Ovary (tissue), 3 donors: ENCODE results near the gene CASP2.

Experiments
- CTCF ChIP-seq, 3 donors: fragments of 450-650 bp in 2 of 3; fragments of 200-600 bp in 1 of 3; IDR thresholded peaks; one replicate each; pipeline versions ENCODE4 v1.5.1 to v1.8.0; 2016 to 2022; ENCODE audit warnings: antibody characterized with exemption in 3 of 3, mild to moderate bottlenecking in 1 of 3
- EP300 ChIP-seq: sonication (generic); formaldehyde crosslinking; IDR thresholded peaks from one replicate; pipeline ENCODE4 v1.6.1; 2017; ENCODE audit warnings: antibody characterized with exemption
- POLR2A ChIP-seq: fragments of 450-650 bp; IDR thresholded peaks from one replicate; pipeline ENCODE4 v1.6.1; 2017; ENCODE audit warnings: antibody characterized with exemption, mild to moderate bottlenecking, moderate library complexity
- donor health status: DM: no; HTN: no; CAD: no.

GRCh38 chr7:143248761-143249354 lies 39.3 kb upstream of the CASP2 start:
- TF ChIP-seq CTCF (IDR thresholded peaks at IDR 0.05) (no peak), EP300 (no peak), POLR2A (no peak)
